H9 (cell line): ENCODE measurements around the gene DOCK10. TPM values are rescaled to one million over a fixed set of nuclear protein-coding genes. Genes with fewer than 3 reads are reported as not detected.

ENCODE experiments used
- DNase-seq: peaks from one replicate; pipeline ENCODE4 v3.0.0-alpha.2; 2017
- H2AFZ ChIP-seq: one replicate; pipeline ENCODE4 v1.6.1; 2013; ENCODE audit warnings: mild to moderate bottlenecking, low read length, control low read depth, moderate library complexity
- H2AK5ac ChIP-seq: 2 replicates; pipeline ENCODE4 v1.6.1; 2013; ENCODE audit warnings: low read length, control low read depth, mixed read lengths; ENCODE audit not compliant: insufficient read length
- H2BK120ac ChIP-seq: one replicate; pipeline ENCODE4 v1.6.1; 2013; ENCODE audit warnings: low read depth, mild to moderate bottlenecking, low read length, control low read depth, inconsistent platforms; ENCODE audit not compliant: poor library complexity, severe bottlenecking
- H2BK12ac ChIP-seq: 2 replicates; pipeline ENCODE4 v1.6.1; 2013; ENCODE audit warnings: low read length, control low read depth, mixed read lengths, low read depth; ENCODE audit not compliant: insufficient read length
- H2BK15ac ChIP-seq: 2 replicates; pipeline ENCODE4 v1.6.1; 2013; ENCODE audit warnings: low read depth, low read length, control low read depth
- H2BK20ac ChIP-seq: one replicate; pipeline ENCODE4 v1.6.1; 2013; ENCODE audit warnings: low read depth, mild to moderate bottlenecking, low read length, control low read depth, inconsistent platforms; ENCODE audit not compliant: poor library complexity, severe bottlenecking
- H2BK5ac ChIP-seq: 2 replicates; pipeline ENCODE4 v1.6.1; 2013; ENCODE audit warnings: low read length, control low read depth, mixed read lengths; ENCODE audit not compliant: insufficient read length
- H3K14ac ChIP-seq: 2 replicates; pipeline ENCODE4 v1.6.1; 2013; ENCODE audit warnings: low read length, control low read depth; ENCODE audit not compliant: insufficient read depth
- H3K18ac ChIP-seq: 2 replicates; pipeline ENCODE4 v1.6.1; 2013; ENCODE audit warnings: low read depth, mild to moderate bottlenecking, mixed read lengths, low read length, control low read depth; ENCODE audit not compliant: insufficient read length
- H3K23ac ChIP-seq: 2 replicates; pipeline ENCODE4 v1.6.1; 2013; ENCODE audit warnings: low read length, control low read depth, mixed read lengths, low read depth; ENCODE audit not compliant: insufficient read length
- H3K23me2 ChIP-seq: 2 replicates; pipeline ENCODE4 v1.6.1; 2013; ENCODE audit warnings: low read depth, mild to moderate bottlenecking, mixed read lengths, low read length, control low read depth; ENCODE audit not compliant: insufficient read length, poor library complexity, severe bottlenecking
- H3K27ac ChIP-seq: 2 replicates; pipeline ENCODE4 v1.5.1; 2013; ENCODE audit warnings: low read length, control low read depth, mixed read lengths, low read depth; ENCODE audit not compliant: insufficient read length
- H3K27me3 ChIP-seq: 2 replicates; pipeline ENCODE4 v1.6.1; 2013; ENCODE audit warnings: low read length, control low read depth, inconsistent platforms; ENCODE audit not compliant: insufficient read depth
- H3K4ac ChIP-seq: 2 replicates; pipeline ENCODE4 v1.6.1; 2013; ENCODE audit warnings: low read depth, mild to moderate bottlenecking, control low read depth, inconsistent platforms, low read length, moderate library complexity
- H3K4me1 ChIP-seq: 2 replicates; pipeline ENCODE4 v1.6.1; 2013; ENCODE audit warnings: low read length, control low read depth, inconsistent platforms; ENCODE audit not compliant: insufficient read depth
- H3K4me2 ChIP-seq: 2 replicates; pipeline ENCODE4 v1.6.1; 2013; ENCODE audit warnings: low read length, control low read depth, mixed read lengths; ENCODE audit not compliant: insufficient read length, insufficient read depth
- H3K56ac ChIP-seq: 2 replicates; pipeline ENCODE4 v1.6.1; 2013; ENCODE audit warnings: low read depth, mild to moderate bottlenecking, mixed read lengths, low read length, control low read depth; ENCODE audit not compliant: insufficient read length
- H3K79me1 ChIP-seq: 2 replicates; pipeline ENCODE4 v1.6.1; 2013; ENCODE audit warnings: low read depth, mild to moderate bottlenecking, moderate library complexity, low read length, control low read depth, inconsistent platforms; ENCODE audit not compliant: insufficient read depth, poor library complexity, severe bottlenecking
- H3K79me2 ChIP-seq: 2 replicates; pipeline ENCODE4 v1.6.1; 2013; ENCODE audit warnings: low read length, control low read depth, inconsistent platforms; ENCODE audit not compliant: insufficient read depth
- H3K9ac ChIP-seq: 2 replicates; pipeline ENCODE4 v1.6.1; 2013; ENCODE audit warnings: low read length, control low read depth, mixed read lengths; ENCODE audit not compliant: insufficient read length; ENCODE audit errors: extremely low read depth
- H3K9me3 ChIP-seq: one replicate; pipeline ENCODE4 v1.6.1; 2013; ENCODE audit warnings: low read depth, low read length, inconsistent platforms; ENCODE audit not compliant: control insufficient read depth
- H3T11ph ChIP-seq: one replicate; pipeline ENCODE4 v1.6.1; 2013; ENCODE audit warnings: mild to moderate bottlenecking, low read length, control low read depth, inconsistent platforms
- H4K20me1 ChIP-seq: one replicate; pipeline ENCODE4 v1.6.1; 2013; ENCODE audit not compliant: control insufficient read depth, insufficient read length, insufficient read depth
- H4K5ac ChIP-seq: 2 replicates; pipeline ENCODE4 v1.6.1; 2013; ENCODE audit warnings: low read depth, mild to moderate bottlenecking, mixed read lengths, low read length, control low read depth; ENCODE audit not compliant: insufficient read length
- H4K8ac ChIP-seq: replicated peaks from 2 replicates; pipeline ENCODE4 v1.6.1; 2013; ENCODE audit warnings: low read length, control low read depth, mixed read lengths, low read depth; ENCODE audit not compliant: insufficient read length
- H4K91ac ChIP-seq: 2 replicates; pipeline ENCODE4 v1.6.1; 2013; ENCODE audit warnings: low read depth, mild to moderate bottlenecking, moderate library complexity, mixed read lengths, low read length, control low read depth; ENCODE audit not compliant: insufficient read length
- H3K27ac Mint-ChIP-seq, 3 experiments: 2 replicates in 2 of 3; 3 replicates in 1 of 3; pipeline ENCODE4 v1.8.0; 2020 to 2021; ENCODE audit warnings: mixed read lengths in 3 of 3, mild to moderate bottlenecking in 1 of 3, moderate library complexity in 1 of 3
- H3K27me3 Mint-ChIP-seq: 2 replicates; pipeline ENCODE4 v1.8.0; 2021; ENCODE audit warnings: low read depth, mild to moderate bottlenecking, moderate library complexity, mixed read lengths
- H3K36me3 Mint-ChIP-seq, 3 experiments: 2 replicates in 2 of 3; 3 replicates in 1 of 3; pipeline ENCODE4 v1.8.0; 2020 to 2021; ENCODE audit warnings: low read depth in 3 of 3, mixed read lengths in 3 of 3; ENCODE audit not compliant: insufficient read depth in 1 of 3
- H3K4me1 Mint-ChIP-seq, 2 experiments: 2 replicates each; pipeline ENCODE4 v1.8.0; 2020; ENCODE audit warnings: mixed read lengths in 2 of 2
- H3K4me3 Mint-ChIP-seq, 2 experiments: 2 replicates in 1 of 2; 3 replicates in 1 of 2; pipeline ENCODE4 v1.8.0; 2020 to 2021; ENCODE audit warnings: mild to moderate bottlenecking in 2 of 2, mixed read lengths in 2 of 2, moderate library complexity in 1 of 2
- H3K9me3 Mint-ChIP-seq, 2 experiments: 2 replicates in 1 of 2; 3 replicates in 1 of 2; pipeline ENCODE4 v1.8.0; 2020; ENCODE audit warnings: mild to moderate bottlenecking in 2 of 2, mixed read lengths in 2 of 2, moderate library complexity in 1 of 2
- WGBS: extraction: QIAGEN DNeasy Blood & Tissue Kit; methylation state at CpG from one replicate; pipeline ENCODE4 v1.1.7; 2013; ENCODE audit warnings: missing lambda C conversion rate, low lambda C conversion rate, mixed read lengths; ENCODE audit not compliant: insufficient read length; ENCODE audit errors: extremely low coverage; 5-methylcytosine and 5-hydroxymethylcytosine counted together
- total RNA-seq: library from RNA; stranded (reverse); gene quantifications from 2 replicates; pipeline ENCODE4 v1.2.1, GENCODE V29; 2021
- TF ChIP-seq, protein P1 (sequence below): fragments of 200-600 bp; sonication (generic); conservative IDR thresholded peaks from 3 replicates; pipeline ENCODE4 v1.8.0; 2021; ENCODE audit warnings: antibody characterized with exemption, mild to moderate bottlenecking

The DOCK10 gene
- total RNA-seq, 1 experiment from 2014 or later: 0.79 TPM

GRCh38 chr2:224723586-224724217 lies 318.6 kb downstream of the DOCK10 start:
- no peak for DNase-seq
- H3K27ac Mint-ChIP-seq: no peak overlapping the region

More at GRCh38 chr2:224723586-224724217, 318.6 kb downstream of the DOCK10 start:
- H4K8ac ChIP-seq: no peak overlapping the region
- no peak overlapping the region for H3K4me2 ChIP-seq
- H2AFZ ChIP-seq: no peak overlapping the region
- no peak overlapping the region for H4K5ac ChIP-seq
- H3K56ac ChIP-seq: no peak overlapping the region
- Mint-ChIP-seq H3K9me3 (peaks cover 4 to 11% of the 10 kb centered on the region in 2 experiments; a peak in 2 of 5 replicates), H3K27me3 (no peaks in the 10 kb centered on the region), H3K36me3 (no peaks in the 10 kb centered on the region; a peak in 1 of 7 replicates), H3K4me1 (no peaks in the 10 kb centered on the region), H3K4me3 (no peak overlapping the region)
- no peak overlapping the region for H3K9ac ChIP-seq
- no peak overlapping the region for H3K23ac ChIP-seq
- no peaks in the 10 kb centered on the region for H3K79me1 ChIP-seq
- no peak overlapping the region for H2AK5ac ChIP-seq
- H3K9me3 ChIP-seq: no peaks in the 10 kb centered on the region
- no peak overlapping the region for H2BK120ac ChIP-seq
- no peak overlapping the region for H4K91ac ChIP-seq
- H2BK12ac ChIP-seq: no peak overlapping the region
- no peak overlapping the region for H2BK20ac ChIP-seq
- TF ChIP-seq, protein P1, sequence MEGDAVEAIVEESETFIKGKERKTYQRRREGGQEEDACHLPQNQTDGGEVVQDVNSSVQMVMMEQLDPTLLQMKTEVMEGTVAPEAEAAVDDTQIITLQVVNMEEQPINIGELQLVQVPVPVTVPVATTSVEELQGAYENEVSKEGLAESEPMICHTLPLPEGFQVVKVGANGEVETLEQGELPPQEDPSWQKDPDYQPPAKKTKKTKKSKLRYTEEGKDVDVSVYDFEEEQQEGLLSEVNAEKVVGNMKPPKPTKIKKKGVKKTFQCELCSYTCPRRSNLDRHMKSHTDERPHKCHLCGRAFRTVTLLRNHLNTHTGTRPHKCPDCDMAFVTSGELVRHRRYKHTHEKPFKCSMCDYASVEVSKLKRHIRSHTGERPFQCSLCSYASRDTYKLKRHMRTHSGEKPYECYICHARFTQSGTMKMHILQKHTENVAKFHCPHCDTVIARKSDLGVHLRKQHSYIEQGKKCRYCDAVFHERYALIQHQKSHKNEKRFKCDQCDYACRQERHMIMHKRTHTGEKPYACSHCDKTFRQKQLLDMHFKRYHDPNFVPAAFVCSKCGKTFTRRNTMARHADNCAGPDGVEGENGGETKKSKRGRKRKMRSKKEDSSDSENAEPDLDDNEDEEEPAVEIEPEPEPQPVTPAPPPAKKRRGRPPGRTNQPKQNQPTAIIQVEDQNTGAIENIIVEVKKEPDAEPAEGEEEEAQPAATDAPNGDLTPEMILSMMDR: no peak
- no peaks in the 10 kb centered on the region for H3K23me2 ChIP-seq
- no CpG with 5 or more reads among the region's 2 CpGs for WGBS
- H3K27me3 ChIP-seq: no peaks in the 10 kb centered on the region
- no peak overlapping the region for H3K27ac ChIP-seq
- no peak overlapping the region for H3T11ph ChIP-seq
- H2BK5ac ChIP-seq: no peak overlapping the region
- no peak overlapping the region for H2BK15ac ChIP-seq
- no peaks in the 10 kb centered on the region for H4K20me1 ChIP-seq
- H3K79me2 ChIP-seq: no peaks in the 10 kb centered on the region
- H3K4me1 ChIP-seq: no peaks in the 10 kb centered on the region
- H3K4ac ChIP-seq: no peak overlapping the region
- no peak overlapping the region for H3K18ac ChIP-seq
- no peak overlapping the region for H3K14ac ChIP-seq
